ENCODE data around the gene GNL3L. TPM values are rescaled to one million over a fixed set of nuclear protein-coding genes. Genes with fewer than 3 reads are reported as not detected.
"Not testable (repeated sequence)": the region's sequence is repeated elsewhere in the genome, so short reads cannot be mapped to it uniquely, and the experiment has no call there.

The GNL3L gene, protein sequence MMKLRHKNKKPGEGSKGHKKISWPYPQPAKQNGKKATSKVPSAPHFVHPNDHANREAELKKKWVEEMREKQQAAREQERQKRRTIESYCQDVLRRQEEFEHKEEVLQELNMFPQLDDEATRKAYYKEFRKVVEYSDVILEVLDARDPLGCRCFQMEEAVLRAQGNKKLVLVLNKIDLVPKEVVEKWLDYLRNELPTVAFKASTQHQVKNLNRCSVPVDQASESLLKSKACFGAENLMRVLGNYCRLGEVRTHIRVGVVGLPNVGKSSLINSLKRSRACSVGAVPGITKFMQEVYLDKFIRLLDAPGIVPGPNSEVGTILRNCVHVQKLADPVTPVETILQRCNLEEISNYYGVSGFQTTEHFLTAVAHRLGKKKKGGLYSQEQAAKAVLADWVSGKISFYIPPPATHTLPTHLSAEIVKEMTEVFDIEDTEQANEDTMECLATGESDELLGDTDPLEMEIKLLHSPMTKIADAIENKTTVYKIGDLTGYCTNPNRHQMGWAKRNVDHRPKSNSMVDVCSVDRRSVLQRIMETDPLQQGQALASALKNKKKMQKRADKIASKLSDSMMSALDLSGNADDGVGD
- total RNA-seq (21.9 TPM), polyA plus RNA-seq (5.9 TPM)

DNA sequence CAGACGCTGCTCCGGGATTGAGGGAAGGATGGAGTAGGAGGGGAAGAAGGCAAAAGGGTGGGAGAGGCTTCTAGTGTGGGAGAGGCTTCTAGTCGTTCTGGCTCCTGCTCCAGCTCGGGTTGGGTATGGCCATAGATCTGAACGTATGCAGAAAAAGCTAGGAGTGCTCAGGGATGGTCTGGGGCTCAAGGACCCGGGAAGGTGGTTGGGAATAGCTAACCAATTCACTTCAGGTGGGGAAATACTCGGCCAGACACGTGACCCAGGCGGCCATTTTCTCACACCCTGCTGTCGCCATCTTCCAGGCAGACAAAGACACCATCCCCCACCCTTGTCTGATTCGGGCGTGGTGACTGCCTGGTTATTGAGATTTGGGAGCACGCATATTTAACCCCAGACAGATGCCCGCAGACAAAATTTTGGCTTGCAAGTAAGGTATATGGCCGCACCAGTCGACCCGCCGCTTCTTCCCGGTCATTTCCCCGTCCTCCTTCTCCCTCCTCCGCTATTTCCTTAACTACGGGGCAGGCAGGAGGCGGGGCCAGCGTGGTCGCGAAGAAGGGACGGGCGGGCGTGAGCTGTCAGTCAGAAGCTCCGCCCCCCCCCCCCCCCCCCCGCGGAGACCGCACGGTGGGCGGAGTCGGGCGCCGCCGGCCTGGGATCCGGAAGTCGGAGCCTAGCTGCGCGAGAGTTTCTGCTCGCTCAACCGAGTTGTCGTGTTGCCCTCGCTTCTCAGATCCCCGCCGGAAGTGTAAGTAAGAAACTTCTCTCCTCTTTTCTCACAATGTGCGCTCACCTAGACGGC lies at the start of gene GNL3L:
Gene GNL3L (plus strand): TSS at position 668 of the 805 bp plus-strand sequence. CDS start 2,348 bp downstream, outside the sequence.
- WGBS: 3% methylated on average over 39 of the region's 51 CpGs
- H3K4me3 ChIP-seq (ENCODE audit: low read depth, low read length): peak within 1 kb of the TSS; percentile 58
- peak within 1 kb of the TSS; percentile 87 for H3K27ac ChIP-seq (ENCODE audit: low read depth)
- H3K36me3 ChIP-seq (ENCODE audit: insufficient read depth): no peaks in the 10 kb centered on the region
- peak; percentile 56 for DNase-seq (ENCODE audit: extremely low spot score)
- peaks cover 2% of the 10 kb centered on the region for H3K4me1 ChIP-seq (ENCODE audit: insufficient read depth)

DNA sequence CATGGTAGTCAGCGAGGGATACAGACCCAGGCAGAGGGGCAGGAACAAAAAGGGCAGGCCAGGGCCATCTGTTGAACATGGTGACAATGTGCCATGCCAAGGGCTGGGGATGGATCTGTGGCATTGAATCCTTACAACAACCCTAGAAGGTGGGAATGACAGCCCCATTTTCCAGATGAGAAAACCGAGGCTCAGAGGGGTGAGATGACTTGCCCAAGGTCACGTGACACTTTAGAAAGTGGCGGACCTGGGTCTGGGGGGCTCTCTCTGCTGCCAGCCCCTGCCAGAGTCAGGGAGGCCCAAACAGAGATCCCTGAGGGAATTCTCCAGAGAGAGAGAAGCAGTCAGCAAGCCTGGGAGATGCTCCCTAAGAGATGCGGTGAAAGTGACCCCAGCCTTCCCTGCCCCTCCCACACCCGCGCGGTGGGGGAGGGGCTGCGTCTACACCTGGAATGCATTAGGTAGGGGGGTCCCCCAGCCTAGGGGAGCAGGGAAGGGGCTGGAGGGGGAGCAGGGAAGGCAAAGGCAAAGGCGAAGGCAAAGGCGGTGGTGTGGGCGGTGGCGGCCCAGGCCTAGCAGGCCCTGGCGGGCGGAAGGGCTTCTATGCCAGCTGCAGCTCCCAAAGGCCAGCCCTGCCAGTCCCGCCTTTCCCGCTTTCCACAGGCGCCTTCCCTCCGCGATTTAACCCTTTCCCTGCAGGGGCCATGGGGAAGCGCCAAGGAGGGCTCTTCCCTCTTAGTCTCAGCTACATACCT lies 47.0 kb upstream of the GNL3L start:
- no peak for DNase-seq (ENCODE audit: extremely low spot score)
- peak overlapping the region; percentile 40 for H3K27ac ChIP-seq (ENCODE audit: low read depth)
- no peaks in the 10 kb centered on the region for H3K36me3 ChIP-seq (ENCODE audit: insufficient read depth)
- 23% methylated on average over 20 of the region's 21 CpGs for WGBS
- no peaks in the 10 kb centered on the region for H3K4me1 ChIP-seq (ENCODE audit: insufficient read depth)
- H3K4me3 ChIP-seq (ENCODE audit: low read depth, low read length): no peak overlapping the region

DNA sequence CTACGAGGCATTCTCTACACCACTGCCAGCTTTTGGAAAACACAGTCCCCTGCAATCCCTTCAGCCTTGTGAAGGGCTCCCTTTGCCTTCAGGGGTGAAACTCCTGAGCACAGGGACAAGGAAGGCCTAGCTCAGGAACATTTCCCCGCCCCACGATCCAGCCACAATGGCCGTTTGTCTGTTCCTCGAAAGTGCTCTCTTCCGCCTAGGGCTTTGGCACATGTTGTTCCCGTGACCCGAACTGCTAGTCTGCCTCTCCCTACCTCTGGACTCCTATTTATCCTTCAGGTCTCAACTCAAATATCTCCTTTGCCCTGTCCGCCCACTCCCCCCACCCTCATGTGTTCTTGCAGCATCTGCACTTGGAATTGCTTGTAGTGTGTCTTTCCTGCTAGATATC lies 46.1 kb upstream of the GNL3L start:
- Histone ChIP-seq H3K4me1 (ENCODE audit: insufficient read depth) (no peaks in the 10 kb centered on the region), H3K27ac (ENCODE audit: low read depth) (no peak overlapping the region), H3K36me3 (ENCODE audit: insufficient read depth) (no peaks in the 10 kb centered on the region), H3K4me3 (ENCODE audit: low read depth, low read length) (no peak overlapping the region)
- no peak for DNase-seq (ENCODE audit: extremely low spot score)
- WGBS: 49% methylated on average over 9 of the region's 9 CpGs

DNA sequence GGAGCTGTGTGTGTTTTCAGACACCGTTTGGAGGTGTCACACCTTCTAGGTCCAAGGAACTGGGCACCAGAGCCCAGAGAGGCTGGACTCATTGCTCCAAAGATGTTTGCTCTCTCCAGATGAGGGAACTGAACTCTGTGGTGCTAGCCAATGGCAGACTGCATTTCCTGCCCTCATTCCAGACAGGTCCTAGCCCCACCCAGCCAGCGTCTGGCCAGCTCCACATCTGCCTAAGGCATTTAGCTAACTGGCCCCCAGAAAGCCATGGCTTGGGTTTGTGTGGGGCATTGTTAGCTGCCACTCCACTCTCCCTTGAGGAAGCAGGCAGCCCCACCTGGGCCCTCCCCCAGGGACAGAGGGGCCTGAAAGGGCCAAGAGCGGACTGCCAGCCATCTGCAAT lies 45.4 kb upstream of the GNL3L start:
- no peaks in the 10 kb centered on the region for H3K36me3 ChIP-seq (ENCODE audit: insufficient read depth)
- 43% methylated on average over 3 of the region's 3 CpGs for WGBS
- no peak for DNase-seq (ENCODE audit: extremely low spot score)

DNA sequence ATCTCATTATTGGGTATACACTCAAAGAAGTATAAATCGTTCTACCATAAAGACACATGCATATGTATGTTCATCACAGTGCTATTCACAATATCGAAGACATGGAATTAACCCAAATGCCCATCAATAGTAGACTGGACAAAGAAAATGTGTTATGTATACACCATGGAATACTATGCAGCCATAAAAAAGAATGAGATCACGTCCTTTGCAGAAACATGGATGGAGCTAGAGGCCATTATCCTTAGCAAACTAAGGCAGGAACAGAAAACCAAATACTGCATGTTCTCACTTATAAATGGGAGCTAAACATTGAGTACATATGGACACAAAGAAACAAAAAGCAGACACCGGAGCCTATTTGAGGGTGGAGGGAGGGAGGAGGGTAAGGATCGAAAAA lies 40.2 kb upstream of the GNL3L start:
- WGBS: 98% methylated on average over 5 of the region's 5 CpGs
- DNase-seq (ENCODE audit: extremely low spot score); H3K4me3 ChIP-seq (ENCODE audit: low read depth, low read length); H3K4me1 ChIP-seq (ENCODE audit: insufficient read depth); H3K36me3 ChIP-seq (ENCODE audit: insufficient read depth); H3K27ac ChIP-seq (ENCODE audit: low read depth): not testable (repeated sequence)

More for the DNA sequence above, 45.4 kb upstream of the GNL3L start:
- Histone ChIP-seq H3K4me1 (ENCODE audit: insufficient read depth) (no peaks in the 10 kb centered on the region), H3K4me3 (ENCODE audit: low read depth, low read length) (no peak overlapping the region), H3K27ac (ENCODE audit: low read depth) (no peak overlapping the region)

DNA sequence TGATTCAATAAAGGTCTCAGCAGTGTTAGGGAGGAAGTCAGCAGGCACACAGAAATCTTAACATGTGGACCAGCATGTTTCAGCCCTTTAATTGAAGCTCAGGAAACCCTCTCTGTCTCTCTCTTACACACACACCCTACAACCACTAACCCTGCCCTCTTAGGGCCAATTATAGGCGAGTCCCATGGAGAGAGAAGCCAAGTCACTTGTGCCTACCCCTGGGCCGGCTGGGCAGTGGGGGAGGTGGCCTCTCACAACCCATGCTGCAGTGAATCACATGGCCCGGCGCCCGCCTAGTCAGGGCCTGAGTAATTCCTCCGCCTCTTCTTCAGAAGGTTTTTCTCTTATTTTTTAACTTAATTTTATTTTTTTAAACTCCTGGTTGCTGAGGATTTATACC lies 37.7 kb upstream of the GNL3L start:
- H3K27ac ChIP-seq (ENCODE audit: low read depth): no peak overlapping the region

DNA sequence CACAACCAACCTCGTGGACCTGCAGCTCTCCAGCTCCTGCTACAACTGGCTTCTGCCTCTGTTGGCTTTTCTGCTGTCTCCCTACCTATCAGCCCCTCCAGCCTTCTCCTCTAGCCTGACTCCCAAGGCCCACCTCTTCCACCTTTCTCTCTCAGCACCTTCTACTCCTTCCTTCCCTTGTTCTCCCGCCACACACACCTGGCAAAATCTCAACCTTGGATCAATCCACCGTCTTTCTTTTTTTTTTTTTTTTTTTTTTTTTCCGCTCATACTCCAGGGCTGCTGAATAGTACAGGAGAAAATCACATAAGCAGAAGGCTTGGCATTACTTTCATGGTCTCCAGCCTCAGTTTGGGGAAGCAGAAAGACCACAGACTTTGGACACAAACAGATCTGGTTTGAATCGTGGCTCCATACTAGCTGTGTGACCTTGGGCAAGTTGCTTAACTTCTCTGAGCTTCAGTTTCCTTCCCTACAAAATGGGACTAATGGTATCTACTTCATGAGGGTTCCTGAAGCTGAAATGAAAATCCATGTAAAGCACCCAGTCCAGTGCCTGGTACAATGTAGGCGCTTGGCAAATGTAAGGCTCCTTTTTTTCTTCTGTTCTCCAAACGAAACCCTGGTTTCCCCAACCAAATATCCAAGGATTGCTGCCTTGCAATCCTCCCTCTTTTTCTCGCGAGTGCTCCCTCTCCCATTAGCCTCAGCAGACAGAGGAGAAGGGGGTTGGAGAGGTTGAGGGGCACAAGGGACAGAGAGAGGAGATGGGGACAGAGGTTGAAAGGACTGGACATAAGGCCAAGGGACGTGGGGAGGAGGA lies 35.6 kb upstream of the GNL3L start:
- no peak for DNase-seq (ENCODE audit: extremely low spot score)
- WGBS: 22% methylated on average over 10 of the region's 10 CpGs
- Histone ChIP-seq H3K36me3 (ENCODE audit: insufficient read depth) (no peaks in the 10 kb centered on the region), H3K4me3 (ENCODE audit: low read depth, low read length) (peak overlapping the region; percentile 80), H3K4me1 (ENCODE audit: insufficient read depth) (no peaks in the 10 kb centered on the region), H3K27ac (ENCODE audit: low read depth) (no peak overlapping the region)

More for the DNA sequence above, 37.7 kb upstream of the GNL3L start:
- Histone ChIP-seq H3K36me3 (ENCODE audit: insufficient read depth) (no peaks in the 10 kb centered on the region), H3K4me3 (ENCODE audit: low read depth, low read length) (no peak overlapping the region), H3K4me1 (ENCODE audit: insufficient read depth) (no peaks in the 10 kb centered on the region)
- WGBS: 26% methylated on average over 6 of the region's 6 CpGs
- no peak for DNase-seq (ENCODE audit: extremely low spot score)

DNA sequence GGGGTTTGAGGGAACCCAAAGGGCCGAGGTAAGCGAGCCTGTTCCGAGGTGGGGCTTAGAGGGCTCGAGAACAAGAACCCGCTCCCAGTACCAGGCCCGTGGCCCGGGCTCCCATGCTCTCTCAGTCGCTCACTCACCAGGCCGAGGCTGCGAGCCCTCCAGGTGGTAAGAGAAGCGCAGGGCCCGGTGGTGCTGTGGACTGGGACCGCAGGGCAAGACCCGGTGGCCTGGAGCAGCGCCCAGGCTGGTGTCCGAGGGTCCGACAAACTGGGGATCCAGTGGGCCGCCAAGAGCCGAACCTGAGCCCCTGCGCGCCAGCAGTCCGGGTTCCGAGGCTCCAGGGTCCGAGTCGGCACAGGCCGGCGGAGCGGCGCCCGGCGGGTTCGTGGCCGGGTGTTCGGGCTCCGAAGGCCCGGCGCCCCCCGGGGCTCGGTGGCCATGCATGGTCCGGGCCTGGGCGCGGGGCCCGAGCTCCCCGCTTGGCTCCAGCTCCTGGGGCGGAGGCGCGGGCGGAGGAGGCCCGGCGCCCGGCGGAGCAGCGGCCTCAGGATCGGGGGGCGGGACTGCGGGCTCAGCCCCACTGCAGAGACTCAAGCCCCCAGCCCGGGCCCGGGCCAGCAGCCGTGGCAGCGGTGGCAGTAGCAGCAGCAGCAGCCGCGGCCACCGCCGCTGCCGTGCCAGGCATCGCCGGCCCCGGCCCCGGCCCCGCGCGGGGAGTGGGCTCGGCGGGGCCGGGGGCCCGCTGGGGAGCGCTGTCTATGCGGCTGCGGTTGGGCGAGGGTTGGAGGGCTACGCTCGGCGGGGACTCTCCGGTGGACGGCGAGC lies 34.8 kb upstream of the GNL3L start:
- H3K27ac ChIP-seq (ENCODE audit: low read depth): peak overlapping the region; percentile 50
- DNase-seq (ENCODE audit: extremely low spot score): no peak
- peak overlapping the region; percentile 80 for H3K4me3 ChIP-seq (ENCODE audit: low read depth, low read length)
- H3K36me3 ChIP-seq (ENCODE audit: insufficient read depth): no peaks in the 10 kb centered on the region
- H3K4me1 ChIP-seq (ENCODE audit: insufficient read depth): no peaks in the 10 kb centered on the region
- WGBS: under 1% methylated on average over 85 of the region's 86 CpGs

DNA sequence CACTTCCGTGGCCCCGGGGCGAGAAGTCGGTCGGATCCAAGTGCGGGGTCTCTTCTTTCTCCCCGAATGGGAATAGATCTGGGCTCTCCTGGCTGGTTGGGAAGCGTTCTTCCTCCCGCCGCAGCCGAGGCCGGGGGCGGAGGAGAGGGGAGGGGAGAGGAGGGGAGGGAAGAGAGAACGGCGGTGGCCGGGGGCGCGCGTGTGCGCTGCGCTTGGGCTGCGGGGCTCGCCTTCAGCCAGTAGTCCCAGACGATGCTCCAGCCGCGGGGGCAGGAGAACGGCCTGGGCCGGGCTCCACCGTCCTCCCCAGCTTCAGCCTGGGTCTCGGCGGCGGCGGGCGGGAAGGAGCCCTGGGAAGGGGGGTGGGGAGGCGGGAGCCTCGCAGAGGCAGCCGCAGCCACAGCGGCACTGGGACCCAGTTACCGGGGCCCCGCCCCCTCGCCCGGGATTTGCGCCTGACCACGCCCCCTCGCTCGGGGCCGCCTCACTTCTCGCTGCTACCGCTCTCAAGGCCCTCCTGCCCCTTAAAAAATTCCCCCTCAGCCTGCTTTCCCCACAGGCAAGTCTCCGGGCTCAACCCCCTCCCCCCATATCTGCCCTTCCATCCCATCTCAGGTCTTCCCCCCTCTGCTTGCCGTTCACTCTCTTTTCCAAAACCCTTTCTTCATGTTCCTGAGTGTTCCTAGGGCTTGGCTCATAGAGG lies 34.1 kb upstream of the GNL3L start, which contains the start of gene FGD1:
Gene FGD1 (minus strand): TSS at position 421 of the 703 bp plus-strand sequence. CDS start 802 bp downstream, outside the sequence.
- H3K36me3 ChIP-seq (ENCODE audit: insufficient read depth): no peaks in the 10 kb centered on the region
- H3K4me3 ChIP-seq (ENCODE audit: low read depth, low read length): peak within 1 kb of the TSS; percentile 80
- H3K4me1 ChIP-seq (ENCODE audit: insufficient read depth): no peaks in the 10 kb centered on the region
- DNase-seq (ENCODE audit: extremely low spot score): no peak
- peak within 1 kb of the TSS; percentile 50 for H3K27ac ChIP-seq (ENCODE audit: low read depth)
- WGBS: 2% methylated on average over 42 of the region's 51 CpGs

DNA sequence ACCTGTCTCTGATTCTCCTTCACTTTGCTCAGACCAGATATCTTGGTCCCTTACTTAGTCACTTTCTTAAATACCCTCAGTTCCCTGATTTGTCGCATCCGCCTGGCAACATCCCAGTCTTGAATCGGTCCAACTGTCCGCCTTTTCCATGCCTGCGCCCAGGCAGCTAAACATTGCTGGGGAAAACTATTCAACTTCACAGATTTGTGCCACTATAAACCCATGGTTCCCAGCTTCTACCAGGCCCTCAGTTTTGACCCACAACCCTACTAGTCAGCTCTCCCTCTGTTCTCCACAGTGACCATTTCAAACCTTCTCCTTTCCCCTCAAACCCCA lies 33.5 kb upstream of the GNL3L start:
- Histone ChIP-seq H3K4me3 (ENCODE audit: low read depth, low read length) (peak overlapping the region; percentile 80), H3K4me1 (ENCODE audit: insufficient read depth) (no peaks in the 10 kb centered on the region), H3K27ac (ENCODE audit: low read depth) (no peak overlapping the region), H3K36me3 (ENCODE audit: insufficient read depth) (no peaks in the 10 kb centered on the region)
- 20% methylated on average over 5 of the region's 5 CpGs for WGBS
- no peak for DNase-seq (ENCODE audit: extremely low spot score)

DNA sequence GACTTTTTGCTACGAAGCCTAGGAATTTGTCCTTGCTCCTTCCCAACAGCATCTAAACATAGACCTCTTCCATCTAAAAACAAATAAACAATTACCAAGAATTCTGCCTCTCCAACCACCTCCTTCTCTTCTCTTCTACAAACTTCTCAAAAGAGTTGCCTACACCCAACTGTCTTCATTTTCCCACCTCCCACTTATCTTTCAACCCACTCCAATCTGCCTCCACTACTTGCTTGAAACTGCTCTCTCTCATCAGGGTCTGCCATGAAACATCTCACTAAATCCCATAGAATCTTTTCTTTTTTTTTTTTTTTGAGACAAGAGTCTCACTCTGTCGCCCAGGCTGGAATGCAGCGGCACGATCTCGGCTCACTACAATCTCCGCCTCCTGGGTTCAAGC lies 33.1 kb upstream of the GNL3L start:
- 68% methylated on average over 6 of the region's 6 CpGs for WGBS

More for the DNA sequence above, 33.1 kb upstream of the GNL3L start:
- Histone ChIP-seq H3K4me1 (ENCODE audit: insufficient read depth) (no peaks in the 10 kb centered on the region), H3K4me3 (ENCODE audit: low read depth, low read length) (no peak overlapping the region), H3K27ac (ENCODE audit: low read depth) (no peak overlapping the region), H3K36me3 (ENCODE audit: insufficient read depth) (no peaks in the 10 kb centered on the region)
- DNase-seq (ENCODE audit: extremely low spot score): no peak

Data from urinary bladder (tissue), 4 donors.